Stimulated activated CD8-positive, alpha-beta memory T cell treated with anti-CD3 and anti-CD28 coated beads, Interleukin-15, amount 100 ng/mL, for 1 hour (primary cell): ENCODE data around the gene ZNF189.

Source experiments
- DNase-seq: peaks from one replicate; pipeline ENCODE4 v3.0.0-alpha.2; 2020; ENCODE audit warnings: low read depth

Gene ZNF189

DNA sequence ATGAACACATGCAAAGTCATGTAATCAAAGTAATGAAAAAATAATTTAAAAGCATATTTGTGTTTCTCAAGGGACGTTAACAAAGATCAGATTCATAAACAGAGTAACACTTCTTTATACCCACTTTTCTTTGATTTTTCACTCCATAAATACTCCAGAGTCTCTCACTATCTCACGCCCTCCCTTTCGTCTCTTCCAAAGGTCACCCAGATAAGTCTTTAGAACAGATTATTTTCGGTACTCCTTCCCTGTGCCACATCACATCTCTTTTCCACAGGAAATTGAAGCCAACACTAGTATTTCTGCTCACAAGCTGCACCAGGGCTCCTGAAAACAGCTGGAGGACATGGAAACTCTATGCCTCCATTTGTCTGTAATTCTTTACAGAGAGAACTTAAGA is 52.3 kb downstream of the ZNF189 start:
- DNase-seq = no peak

DNA sequence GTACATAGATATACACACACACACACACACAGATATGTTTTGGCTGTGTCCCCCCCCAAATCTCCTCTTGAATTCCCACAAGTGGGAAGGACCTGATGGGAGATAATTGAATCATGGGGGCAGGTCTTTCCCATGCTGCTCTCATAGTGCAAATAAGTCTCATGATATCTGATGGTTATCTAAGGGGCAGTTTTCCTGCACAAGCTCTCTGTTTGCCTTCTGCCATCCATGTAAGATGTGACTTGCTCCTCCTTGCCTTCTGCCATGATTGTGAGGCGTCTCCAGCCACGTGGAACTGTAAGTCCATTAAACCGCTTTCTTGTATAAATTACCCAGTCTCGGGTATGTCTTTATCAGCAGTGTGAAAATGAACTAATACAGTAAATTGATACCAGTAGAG is 52.8 kb downstream of the ZNF189 start:
- DNase-seq = no peak

DNA sequence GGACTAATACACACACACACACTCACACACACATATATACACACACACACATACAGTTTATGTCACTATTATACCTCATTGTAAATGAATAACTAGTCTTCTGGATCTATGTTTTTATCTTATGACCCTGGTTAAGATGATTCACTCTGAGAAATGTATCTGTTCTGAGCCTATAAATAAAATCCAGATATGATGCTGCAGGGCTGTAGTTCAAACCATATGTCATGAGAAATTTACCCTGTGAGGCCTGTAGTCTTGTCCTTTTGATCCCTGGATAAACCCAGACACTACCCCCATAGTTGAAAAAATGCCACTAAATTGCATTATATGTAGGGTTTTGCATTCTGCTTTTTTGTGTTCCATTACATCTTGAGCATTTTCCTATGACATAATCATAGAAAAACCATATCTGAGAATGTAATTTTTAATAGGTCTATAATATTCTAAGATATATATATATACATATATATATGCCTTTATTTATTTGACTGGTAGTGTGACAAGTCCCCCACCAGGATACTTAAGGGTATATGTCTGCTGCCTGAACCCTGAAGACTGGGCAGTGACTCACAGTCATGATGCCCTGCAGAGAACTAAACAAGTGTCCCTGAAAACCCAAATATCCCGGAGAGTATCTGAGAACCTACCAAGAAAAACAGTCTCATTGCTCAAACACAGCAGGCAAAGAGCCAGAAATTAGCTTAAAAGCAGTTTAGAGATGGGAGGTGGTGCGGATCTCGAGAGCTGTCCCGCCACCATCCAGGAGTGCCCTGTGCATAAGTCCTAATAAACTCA is 55.3 kb downstream of the ZNF189 start:
- no peak for DNase-seq

DNA sequence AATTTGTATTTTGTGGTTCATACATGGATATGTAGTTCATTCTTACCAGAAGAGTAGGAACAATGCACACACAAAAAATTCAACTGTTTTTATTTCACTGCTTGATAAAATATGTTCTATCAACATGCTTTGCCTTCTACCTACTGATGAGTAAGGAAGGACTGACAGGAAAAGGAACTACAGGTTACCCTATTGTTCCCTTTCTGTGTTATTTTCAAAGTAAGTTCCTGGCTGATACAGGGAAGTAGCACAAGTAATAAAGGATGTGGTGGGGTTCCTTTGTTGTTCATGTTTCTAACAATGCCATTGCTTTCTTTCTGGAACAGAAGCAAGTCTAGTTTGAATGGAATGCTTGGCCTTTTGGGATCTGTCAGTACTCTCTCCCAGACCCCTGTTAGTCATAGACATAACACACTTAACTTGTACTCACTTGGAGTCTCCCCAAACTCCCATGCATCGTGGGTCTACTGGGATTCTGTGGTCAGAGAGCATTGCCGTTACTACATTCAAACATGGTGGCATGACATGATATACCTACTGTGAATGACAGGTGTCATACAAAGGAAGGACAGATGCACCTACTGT is 57.1 kb downstream of the ZNF189 start:
- DNase-seq = no peak

DNA sequence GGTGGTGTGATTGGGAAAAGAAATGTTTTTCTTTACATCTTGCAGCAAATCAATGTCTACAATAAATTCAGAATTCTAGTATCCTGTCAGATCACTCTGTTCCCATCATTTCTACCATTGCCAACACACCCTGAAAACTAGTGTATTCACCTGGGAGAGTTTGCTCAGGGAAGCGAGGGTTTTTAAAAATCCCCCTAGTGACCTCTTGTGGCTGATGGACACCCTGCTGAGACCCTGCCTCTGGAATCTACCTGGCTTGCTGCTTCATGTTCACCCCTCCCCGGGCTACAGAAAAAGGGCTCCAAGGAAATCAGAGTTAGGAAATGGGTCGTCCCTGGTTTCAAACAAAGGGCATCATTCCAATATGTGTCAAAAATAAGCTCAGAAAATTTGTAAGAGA is 58.4 kb downstream of the ZNF189 start:
- DNase-seq = no peak

DNA sequence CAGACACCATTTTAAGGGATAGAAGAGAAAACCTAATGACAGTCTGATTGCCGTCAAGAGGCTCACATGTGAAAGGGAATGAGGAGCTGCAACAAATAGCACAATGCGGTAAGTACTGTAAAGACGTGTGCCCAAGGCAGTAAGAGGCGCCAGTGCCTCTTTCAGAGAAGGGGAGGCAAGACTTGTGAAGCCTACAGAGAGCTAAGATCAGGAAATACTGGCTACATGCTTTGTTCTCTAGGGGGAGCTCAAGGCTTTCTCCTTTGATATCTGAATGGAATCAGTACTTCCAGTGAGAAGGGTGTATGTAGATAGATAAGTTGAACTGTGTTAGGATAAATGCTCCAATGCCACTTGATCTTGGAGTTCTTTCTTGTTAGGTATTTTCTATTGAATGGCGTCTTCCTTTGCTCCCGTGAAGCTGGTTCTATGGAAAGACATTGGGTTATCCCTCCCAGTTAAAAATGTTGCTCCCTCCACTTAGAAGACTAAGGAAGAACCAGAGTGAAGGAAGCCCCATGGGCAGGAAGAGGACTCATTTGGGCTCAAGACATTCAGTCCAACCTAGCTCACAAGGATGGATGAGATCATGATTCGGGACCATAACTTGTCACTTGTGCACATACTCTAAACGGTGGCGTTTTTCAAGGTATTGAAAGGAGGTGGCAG is 60.4 kb downstream of the ZNF189 start:
- DNase-seq = no peak
